HG03060 (cell line): Measurements from ENCODE around the gene GDPD1.
"Not testable (repeated sequence)": the region's sequence is repeated elsewhere in the genome, so short reads cannot be mapped to it uniquely, and the experiment has no call there.

Experiments used
- ATAC-seq: cut with Tn5 transposase; IDR thresholded peaks from one replicate; pipeline ENCODE4 v1.9.1; 2021; ENCODE audit warnings: low read depth, moderate number of reproducible peaks; ENCODE audit not compliant: unreplicated experiment

The GDPD1 gene

GRCh38 chr17:59220328-59221158 is at the start of gene GDPD1:
Gene GDPD1, plus strand, starts transcription at chr17:59220511. Its CDS starts 99 bp downstream, at chr17:59220610.
- ATAC-seq: peak; percentile 74

DNA sequence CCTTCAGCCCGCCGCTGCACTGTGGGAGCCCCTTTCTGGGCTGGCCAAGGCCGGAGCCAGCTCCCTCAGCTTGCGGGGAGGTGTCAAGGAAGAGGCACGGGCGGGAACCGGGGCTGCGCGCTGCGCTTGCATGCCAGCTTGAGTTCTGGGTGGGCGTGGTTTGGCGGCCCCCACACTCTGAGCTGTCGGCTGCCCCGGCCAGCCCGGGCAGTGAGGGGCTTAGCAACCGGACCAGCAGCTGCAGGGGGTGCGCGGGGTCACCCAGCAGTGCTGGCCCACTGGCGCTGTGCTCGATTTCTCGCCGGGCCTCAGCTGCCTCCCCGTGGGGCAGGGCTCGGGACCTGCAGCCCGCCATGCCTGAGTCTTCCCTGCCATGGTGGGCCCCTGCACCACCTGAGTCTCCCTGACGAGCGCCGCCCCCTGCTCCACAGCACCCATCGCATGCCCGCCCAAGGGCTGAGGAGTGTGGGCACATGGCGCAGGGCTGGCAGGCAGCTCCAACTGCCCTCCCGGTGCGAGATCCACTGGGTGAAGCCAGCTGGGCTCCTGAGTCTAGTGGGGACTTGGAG is 47.8 kb upstream of the GDPD1 start:
- no peak for ATAC-seq

- ATAC-seq: no peak
Observed at GRCh38 chr17:59174671-59175070, 45.6 kb upstream of the GDPD1 start.

DNA sequence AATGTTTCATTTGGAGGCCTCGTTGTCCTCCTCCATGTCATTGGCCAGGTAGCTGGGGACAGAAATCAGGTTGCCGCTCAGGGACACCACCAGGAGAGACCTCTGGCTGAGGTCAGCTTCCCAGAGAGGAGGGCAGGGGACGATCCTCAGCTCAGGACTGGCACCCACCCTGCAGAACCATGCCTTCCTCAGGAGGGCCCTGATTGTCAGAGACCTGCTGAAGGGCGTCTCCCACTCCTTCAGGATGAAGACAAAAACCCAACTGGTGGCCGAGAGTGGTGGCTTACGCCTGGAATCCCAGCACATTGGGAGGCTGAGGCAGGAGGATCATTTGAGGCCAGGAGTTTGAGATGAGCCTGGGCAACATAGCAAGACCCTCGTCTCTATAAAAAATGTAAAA is 45.2 kb upstream of the GDPD1 start:
- ATAC-seq: no peak

DNA sequence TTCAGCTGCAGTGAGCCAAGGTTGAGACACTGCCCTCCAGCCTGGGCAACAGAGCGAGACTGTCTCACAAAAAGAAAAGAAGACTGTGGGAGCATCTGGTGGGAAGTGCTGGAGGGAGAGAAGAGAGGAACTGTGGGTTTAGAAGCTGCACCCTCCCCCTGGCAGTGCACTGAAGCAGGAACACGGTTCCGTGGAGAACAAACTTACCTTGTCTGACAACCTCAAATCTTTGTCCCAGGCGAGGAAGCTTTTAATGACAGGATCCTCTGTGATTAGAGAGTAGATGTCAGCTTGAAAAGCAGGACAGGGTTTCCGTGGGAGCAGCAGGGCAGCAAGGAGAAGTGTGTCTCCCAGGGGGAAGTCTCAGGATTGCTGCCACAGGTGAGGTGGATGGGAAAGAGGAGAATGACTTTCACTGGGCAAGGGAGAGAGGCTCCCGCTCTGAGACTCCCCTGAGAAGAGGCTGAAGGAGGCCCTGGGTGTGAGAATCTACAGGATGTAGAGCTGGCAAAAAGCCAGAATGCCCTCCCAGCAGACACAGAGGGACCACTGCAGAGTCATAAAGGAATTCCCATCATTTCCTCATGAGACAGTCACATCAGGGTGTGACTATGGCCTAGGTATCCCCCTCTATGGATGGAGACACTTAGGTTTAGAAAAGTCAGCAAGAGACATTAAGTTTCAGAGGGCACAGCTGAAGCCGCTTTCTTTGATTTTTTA is 41.9 kb upstream of the GDPD1 start:
- ATAC-seq: no peak

DNA sequence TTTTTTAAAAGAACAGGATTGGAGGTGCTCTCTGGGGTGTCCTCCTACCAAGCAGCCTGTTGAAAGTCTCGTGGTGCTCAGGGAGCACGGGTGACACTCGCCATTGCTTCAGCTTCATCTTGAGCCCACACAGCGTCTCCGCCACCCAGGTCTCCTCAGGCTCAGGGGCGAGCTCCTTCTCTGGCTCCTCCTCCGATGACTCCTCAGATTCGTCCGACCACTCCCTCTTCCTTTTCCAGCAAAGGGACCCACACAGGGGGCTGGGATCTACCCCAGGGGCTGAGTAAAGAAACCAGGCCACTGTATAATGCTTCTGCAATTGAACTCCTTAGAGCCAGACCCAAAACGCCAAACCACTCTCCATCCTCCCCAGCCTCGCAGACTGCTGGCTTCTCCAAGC is 40.7 kb upstream of the GDPD1 start:
- not testable (repeated sequence) for ATAC-seq

GRCh38 chr17:59180626-59181025 is 39.7 kb upstream of the GDPD1 start:
- ATAC-seq: no peak

- no peak for ATAC-seq
Observed at GRCh38 chr17:59181481-59181880, 38.8 kb upstream of the GDPD1 start.

DNA sequence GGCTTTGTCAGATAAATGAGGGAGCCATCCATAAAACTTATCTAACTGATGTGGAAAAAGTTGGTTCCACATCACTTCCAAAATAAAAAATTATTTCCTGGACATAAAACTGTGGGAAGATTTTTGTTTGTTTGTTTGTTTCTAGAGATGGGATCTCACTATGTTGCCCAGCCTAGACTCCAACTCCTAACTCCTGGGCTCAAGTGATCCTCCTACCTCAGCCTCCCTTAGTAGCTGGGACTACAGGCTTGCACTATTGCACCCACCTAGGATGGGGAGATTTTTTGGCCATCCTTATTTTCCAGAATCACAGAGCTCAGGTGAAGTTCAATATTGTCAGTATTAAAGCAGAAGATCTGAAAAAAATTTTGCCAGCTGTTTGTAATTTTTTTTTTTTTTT is 34.3 kb upstream of the GDPD1 start:
- no peak for ATAC-seq

- ATAC-seq: no peak
Observed at GRCh38 chr17:59186850-59187249, 33.5 kb upstream of the GDPD1 start.

DNA sequence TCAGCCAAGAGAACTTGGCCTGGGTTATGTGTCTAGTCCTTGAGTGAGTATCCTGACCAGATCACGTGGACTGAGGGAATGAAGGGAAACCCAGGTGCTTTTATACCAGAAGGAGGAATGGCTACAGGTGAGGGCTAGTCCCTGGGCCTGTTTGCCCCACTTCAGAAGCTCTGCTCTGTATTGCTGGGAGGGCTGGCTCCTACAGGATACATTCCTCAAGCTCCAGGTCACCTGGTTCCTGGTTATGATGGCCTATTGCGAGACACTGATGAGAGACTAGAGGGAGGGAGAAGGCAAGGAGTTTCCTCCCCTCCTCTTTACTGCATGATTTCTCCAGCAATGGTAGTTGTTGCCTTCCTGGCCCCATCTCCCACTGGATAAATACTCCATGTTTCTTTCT is 29.5 kb upstream of the GDPD1 start:
- no peak for ATAC-seq

DNA sequence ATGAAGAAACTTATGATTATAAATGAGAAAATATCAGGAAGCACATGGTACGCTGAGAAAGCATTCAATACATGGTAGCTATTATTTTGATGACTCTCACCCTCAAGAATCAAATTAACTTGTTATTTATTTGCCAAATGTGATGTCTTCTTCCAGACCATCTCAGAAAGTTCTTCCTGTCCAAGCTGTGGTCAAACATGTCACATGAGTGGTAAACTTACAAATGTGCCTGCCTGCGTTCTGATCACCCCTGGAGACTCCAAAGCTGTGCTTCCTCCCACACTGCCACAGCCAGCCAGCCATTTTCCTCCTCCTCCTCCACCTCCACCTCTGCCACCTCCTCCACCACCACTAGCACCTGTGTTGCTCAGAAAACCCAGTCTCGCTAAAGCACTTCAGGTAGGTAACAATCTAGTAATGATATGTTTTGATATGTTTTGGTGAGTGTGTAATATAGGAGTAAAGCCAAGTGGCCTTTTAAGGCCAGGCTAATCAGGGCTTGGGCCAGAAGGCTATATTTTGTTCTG is 26.9 kb upstream of the GDPD1 start:
- ATAC-seq: no peak

DNA sequence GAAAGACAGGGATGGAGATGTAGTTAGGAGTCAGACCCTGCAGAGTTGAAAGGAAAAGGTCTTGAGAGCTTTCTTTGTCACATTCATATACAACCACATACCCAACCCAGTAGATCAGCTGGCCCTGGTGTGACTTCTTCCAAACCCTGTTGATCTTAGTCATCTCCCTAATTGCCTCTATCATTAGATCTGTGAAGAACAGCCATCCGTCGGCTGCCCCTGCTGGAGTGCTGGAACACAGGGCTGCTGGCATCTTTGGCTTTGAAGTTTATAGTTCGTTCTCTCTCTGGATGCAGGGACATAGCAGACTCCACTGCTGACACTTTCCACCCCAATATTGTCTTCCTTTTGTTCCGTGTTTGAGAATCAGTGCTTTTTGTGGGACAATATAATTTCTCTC is 20.9 kb upstream of the GDPD1 start:
- no peak for ATAC-seq

DNA sequence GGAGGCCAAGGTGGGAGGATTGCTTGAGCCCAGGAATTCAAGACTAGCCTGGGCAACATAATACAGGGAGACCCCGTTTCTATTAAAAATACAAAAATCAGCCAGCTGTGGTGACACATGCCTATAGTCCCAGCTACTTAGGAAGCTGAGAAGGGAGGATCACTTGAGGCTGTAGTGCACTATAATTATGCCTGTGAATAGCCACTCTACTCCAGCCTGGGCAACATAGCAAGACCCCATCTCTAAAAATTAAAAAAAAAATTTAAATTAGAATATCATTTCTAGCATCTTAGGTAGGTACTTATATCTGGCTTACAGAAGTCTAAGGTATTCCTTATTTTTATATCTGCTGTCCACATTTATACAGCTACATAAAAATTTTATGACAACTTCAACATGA is 18.0 kb upstream of the GDPD1 start:
- no peak for ATAC-seq

DNA sequence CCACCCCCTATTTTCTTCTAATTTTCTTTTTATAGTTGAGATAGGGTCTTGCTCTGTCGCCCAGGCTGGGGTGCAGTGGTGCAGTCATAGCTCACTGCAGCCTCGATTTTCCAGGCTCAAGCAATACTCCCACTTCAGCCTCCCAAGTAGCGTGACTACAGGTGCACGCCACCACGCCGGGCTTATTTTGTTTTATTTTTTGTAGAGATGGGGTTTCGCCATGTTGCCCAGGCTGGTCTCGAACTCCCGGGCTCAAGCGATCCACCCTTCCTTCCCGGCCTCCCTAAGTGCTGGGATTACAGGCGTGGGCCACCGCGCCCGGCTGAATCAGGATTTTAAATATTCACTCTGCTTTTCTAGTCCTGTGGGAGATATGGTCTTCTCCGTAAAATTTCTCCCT is 941 bp upstream of the GDPD1 start:
- ATAC-seq: no peak

- no peak for ATAC-seq
Observed at GRCh38 chr17:59219992-59220327, 351 bp upstream of the GDPD1 start.

DNA sequence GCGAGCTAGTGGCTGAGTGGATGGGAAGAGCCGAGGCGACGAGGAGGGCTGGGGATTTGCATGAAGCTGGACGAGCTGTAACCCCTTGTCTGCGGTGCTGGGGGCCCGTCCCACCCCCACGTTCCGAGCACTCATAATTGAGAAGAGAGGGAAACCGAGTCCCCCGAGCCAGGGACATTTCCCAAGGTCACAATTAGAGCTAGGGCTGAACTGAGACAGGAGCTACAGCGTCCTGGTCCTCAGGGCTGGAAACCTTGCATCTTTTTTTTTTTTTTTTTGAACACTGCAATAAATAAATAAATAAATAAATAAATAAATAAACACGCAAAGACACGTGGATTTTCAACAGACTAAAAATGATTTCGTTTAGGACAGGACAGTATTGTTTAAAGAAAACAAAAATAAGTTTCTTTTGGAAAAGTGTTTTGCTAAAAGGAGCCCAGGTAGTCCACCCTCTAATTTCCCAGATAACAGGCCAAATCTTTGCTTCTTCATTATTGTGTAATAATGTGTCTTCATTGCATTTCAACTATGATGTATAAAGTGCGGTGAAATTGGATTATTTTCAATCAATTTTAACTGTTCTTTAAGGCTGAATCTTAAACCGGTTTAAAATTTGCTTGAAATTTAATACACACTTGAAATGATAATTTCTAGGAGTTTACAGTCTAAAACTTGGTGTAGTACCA is 992 bp downstream of the GDPD1 start:
- no peak for ATAC-seq

GRCh38 chr17:59223813-59224212 is 3.5 kb downstream of the GDPD1 start:
- ATAC-seq: no peak

DNA sequence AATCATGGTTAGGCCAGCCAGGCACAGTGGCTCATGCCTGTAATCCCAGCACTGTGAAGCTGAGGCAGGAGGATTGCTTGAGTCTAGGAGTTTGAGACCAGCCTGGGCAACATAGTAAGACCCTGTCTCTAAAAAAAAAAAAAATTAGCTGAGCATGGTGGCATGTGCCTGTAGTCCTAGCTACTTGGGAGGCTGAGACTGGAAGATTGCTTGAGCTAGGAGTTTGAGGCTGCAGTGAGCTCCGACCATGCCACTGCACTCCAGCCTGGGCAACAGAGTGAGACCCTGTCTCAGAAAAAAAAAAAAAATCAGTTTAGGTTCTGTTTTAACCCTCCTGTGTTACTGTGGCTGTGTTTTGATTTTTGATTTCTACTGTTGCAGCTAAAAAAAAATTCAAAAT is 8.3 kb downstream of the GDPD1 start:
- not testable (repeated sequence) for ATAC-seq

DNA sequence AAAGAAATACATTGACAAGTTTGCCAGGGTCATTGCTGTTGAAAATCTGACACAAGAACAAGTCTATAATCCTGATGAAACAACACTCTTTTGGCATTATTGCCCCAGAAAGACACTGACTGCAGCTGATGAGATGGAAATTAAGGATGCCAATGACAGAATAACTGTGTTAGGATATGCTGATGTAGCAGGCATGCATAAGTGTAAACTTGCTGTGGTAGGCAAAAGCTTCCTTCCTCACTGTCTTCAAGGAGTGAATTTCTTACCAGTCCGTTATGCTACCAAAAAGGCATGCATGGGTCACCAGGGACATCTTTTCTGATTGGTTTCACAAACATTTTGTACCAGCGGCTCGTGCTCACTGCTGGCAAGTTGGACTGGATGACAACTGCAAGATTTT is 10.5 kb downstream of the GDPD1 start:
- ATAC-seq: no peak

DNA sequence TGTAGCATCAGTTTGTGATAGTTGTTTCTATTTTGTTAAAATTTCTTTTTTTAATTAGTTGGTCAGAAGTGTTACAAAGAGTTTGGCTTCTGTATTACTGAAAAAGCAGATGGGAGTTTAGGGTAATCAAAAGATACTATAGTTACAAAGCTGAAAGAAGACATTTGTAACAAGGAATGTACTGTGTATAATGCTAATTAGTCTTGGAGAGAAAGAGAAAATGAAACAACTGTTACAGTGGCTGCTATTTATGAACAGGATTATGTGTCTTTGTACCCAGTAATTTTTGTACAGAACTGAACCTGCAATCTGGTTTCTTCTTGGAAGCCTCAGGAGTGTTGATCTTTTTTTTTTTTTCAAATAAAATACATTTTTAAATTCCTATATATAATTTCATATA is 14.3 kb downstream of the GDPD1 start:
- ATAC-seq: no peak
